Kidney (tissue), 14 donors: ENCODE data around the gene GATC. TPM values are rescaled to one million over a fixed set of nuclear protein-coding genes. Genes with fewer than 3 reads are reported as not detected.

Experiments used
- DNase-seq, 5 donors: peaks; one replicate each; pipeline ENCODE4 v3.0.0-alpha.2; 2013 to 2020
- FAIRE-seq: peaks from 2 replicates; lab custom pipeline; 2012; peaks lifted over from hg19 to GRCh38; lab: Jason Lieb, UNC
- H3K27ac ChIP-seq, 2 donors: one replicate each; pipeline ENCODE4 v1.7.0; 2013; ENCODE audit warnings: low read depth in 2 of 2, low read length in 2 of 2, inconsistent platforms in 1 of 2
- H3K27me3 ChIP-seq: one replicate; pipeline ENCODE4 v1.7.1; 2013; ENCODE audit warnings: low read length, inconsistent platforms; ENCODE audit not compliant: control insufficient read depth, insufficient read depth
- H3K36me3 ChIP-seq, 3 donors: one replicate each; pipeline versions ENCODE4 v1.7.0 to v1.7.1; 2013; ENCODE audit warnings: low read length in 3 of 3, control low read depth in 1 of 3, inconsistent platforms in 1 of 3; ENCODE audit not compliant: insufficient read depth in 3 of 3, control insufficient read depth in 2 of 3
- H3K4me1 ChIP-seq, 3 donors: one replicate each; pipeline versions ENCODE4 v1.7.0 to v1.7.1; 2013; ENCODE audit warnings: low read length in 3 of 3, inconsistent platforms in 1 of 3, low read depth in 1 of 3; ENCODE audit not compliant: control insufficient read depth in 2 of 3, insufficient read depth in 2 of 3
- H3K4me3 ChIP-seq, 3 donors: one replicate each; pipeline versions ENCODE4 v1.7.0 to v1.8.1; 2013; ENCODE audit warnings: low read length in 3 of 3, control low read depth in 1 of 3, inconsistent platforms in 1 of 3
- H3K9ac ChIP-seq, 3 donors: one replicate each; pipeline versions ENCODE4 v1.7.0 to v1.7.1; 2013; ENCODE audit warnings: low read length in 3 of 3, control low read depth in 1 of 3, inconsistent platforms in 1 of 3
- H3K9me3 ChIP-seq, 3 donors: one replicate each; pipeline versions ENCODE4 v1.7.0 to v1.7.1; 2013; ENCODE audit warnings: low read length in 3 of 3, control low read depth in 1 of 3, inconsistent platforms in 1 of 3; ENCODE audit not compliant: control insufficient read depth in 2 of 3, insufficient read depth in 1 of 3
- intact Hi-C: fragments of 100-400 bp; cut with DNase I; formaldehyde crosslinking; loops from one replicate; pipeline ENCODE4 v1.11.1; 2022
- polyA plus RNA-seq: library from polyadenylated mRNA; stranded (reverse); fragments of 350-450 nt; fragmentation: Illumina TruSeq; extraction: RNeasy Lipid Tissue Mini Kit (QIAGEN cat#74804); gene quantifications from one replicate; pipeline ENCODE4 v1.2.3, GENCODE V29; 2014; ENCODE audit warnings: low read depth, low replicate concordance; ENCODE audit not compliant: insufficient read depth
- total RNA-seq: library from RNA; stranded (reverse); fragmentation: NEBNext Ultra II Directional; extraction: Animal tissue kit (Norgen Biotek cat#: 25700); gene quantifications from one replicate; pipeline ENCODE4 v1.2.1, GENCODE V29; 2021
- TF ChIP-seq, protein P1 (sequence below): IDR thresholded peaks from 3 replicates; pipeline ENCODE4 v1.5.1; 2012; ENCODE audit warnings: mild to moderate bottlenecking, moderate library complexity, borderline replicate concordance; ENCODE audit not compliant: insufficient read depth; ENCODE audit errors: extremely low read depth
- donor health status: control.
- donor health status: control.
- donor health status: control.
- donor health status: control.
- donor health status: control.
- donor health status: DM: yes; HTN: yes; CAD: no.
- donor health status: Normal renal cell carcinoma (clear cell type).

The GATC gene
- total and polyA plus RNA-seq, 2 donors from 2014 or later: 13.7 to 39.4 TPM

DNA sequence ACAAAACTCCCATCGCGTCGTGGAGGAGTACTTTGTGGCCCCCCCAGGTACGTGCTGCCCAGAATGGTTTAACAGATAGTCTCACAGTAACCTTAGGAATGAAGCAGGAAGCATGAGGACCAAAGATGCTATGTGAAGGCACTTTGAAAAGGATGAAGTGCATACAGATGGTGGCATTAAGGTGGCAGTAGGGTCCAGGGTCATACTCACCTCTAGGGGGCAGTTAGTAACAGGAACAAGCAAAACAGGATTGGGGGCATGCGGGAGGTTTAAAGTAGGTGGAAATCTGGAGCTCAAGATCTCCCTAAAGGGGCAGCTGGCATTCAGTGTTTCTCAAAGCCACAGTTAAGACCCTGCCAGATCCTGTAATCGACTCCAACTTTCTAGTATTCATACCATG is 10.9 kb downstream of the GATC start:
- Histone ChIP-seq H3K27me3 (no peaks in the 10 kb centered on the region), H3K4me1 (no peaks in the 10 kb centered on the region), H3K4me3 (no peak overlapping the region), H3K9me3 (no peaks in the 10 kb centered on the region), H3K36me3 (peaks cover 12 to 35% (median 33%) of the 10 kb centered on the region in 3 donors), H3K9ac (no peak overlapping the region), H3K27ac (no peak overlapping the region)
- DNase-seq (no peak), FAIRE-seq (no peak)
- TF ChIP-seq, protein P1, sequence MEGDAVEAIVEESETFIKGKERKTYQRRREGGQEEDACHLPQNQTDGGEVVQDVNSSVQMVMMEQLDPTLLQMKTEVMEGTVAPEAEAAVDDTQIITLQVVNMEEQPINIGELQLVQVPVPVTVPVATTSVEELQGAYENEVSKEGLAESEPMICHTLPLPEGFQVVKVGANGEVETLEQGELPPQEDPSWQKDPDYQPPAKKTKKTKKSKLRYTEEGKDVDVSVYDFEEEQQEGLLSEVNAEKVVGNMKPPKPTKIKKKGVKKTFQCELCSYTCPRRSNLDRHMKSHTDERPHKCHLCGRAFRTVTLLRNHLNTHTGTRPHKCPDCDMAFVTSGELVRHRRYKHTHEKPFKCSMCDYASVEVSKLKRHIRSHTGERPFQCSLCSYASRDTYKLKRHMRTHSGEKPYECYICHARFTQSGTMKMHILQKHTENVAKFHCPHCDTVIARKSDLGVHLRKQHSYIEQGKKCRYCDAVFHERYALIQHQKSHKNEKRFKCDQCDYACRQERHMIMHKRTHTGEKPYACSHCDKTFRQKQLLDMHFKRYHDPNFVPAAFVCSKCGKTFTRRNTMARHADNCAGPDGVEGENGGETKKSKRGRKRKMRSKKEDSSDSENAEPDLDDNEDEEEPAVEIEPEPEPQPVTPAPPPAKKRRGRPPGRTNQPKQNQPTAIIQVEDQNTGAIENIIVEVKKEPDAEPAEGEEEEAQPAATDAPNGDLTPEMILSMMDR: no peak
- intact Hi-C loops: no loop called here

DNA sequence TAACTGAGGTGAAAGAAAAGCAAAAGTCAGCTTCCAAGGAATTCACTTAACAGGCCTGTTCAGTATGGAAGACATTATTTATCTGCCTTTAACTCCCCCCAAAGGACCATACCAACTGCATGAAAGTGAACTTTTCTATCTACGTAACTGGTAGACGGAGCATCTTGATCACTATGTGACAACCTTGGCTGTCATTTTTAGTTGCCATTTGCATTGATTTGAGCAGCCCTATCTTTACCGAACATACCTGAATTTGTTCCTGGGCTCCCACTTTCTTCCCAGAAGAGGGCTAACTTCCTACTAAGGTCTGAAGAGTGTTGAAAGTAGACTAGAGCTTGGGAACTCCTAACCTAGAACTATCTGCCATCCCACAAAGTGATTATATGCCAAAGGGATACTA is 13.9 kb downstream of the GATC start:
- DNase-seq: no peak
- intact Hi-C loops: no loop called here
- Histone ChIP-seq H3K4me1 (no peaks in the 10 kb centered on the region), H3K9ac (no peak overlapping the region), H3K4me3 (no peak overlapping the region), H3K27me3 (no peaks in the 10 kb centered on the region), H3K36me3 (peaks cover 34 to 63% (median 54%) of the 10 kb centered on the region in 3 donors), H3K9me3 (no peaks in the 10 kb centered on the region), H3K27ac (no peak overlapping the region)
- FAIRE-seq: no peak
- TF ChIP-seq, protein P1: no peak

DNA sequence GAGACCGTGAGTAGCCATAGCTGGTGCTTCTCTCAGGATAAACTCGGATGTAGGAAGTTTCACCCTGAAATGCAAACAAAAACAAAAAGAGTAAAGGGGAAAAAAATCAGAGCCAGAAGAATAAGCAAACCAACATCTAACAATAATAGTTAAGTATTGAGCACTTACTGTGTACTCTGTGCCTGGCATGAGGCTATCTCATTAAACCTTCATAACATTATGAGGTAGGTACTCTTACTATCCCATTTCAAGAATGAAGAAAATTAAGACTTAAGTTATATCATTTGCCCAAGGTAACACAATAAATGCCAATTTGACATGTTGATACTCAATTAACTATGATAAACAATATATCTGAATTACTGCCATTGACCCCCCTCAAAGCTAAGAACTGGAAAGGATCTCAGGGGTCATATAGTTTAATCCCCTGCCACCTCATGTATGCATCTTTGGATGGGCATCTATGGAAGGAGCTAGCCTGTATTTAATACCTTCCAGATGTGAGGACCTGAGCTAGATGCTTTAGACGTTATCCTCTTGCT is 15.9 kb downstream of the GATC start:
- Histone ChIP-seq H3K4me3 (no peak overlapping the region), H3K27ac (no peak overlapping the region), H3K9me3 (no peaks in the 10 kb centered on the region), H3K4me1 (no peaks in the 10 kb centered on the region), H3K36me3 (peaks cover 37 to 49% (median 46%) of the 10 kb centered on the region in 3 donors), H3K27me3 (no peaks in the 10 kb centered on the region), H3K9ac (no peak overlapping the region)
- no peak for DNase-seq
- intact Hi-C loops: no loop called here
- TF ChIP-seq, protein P1: no peak
- no peak for FAIRE-seq

DNA sequence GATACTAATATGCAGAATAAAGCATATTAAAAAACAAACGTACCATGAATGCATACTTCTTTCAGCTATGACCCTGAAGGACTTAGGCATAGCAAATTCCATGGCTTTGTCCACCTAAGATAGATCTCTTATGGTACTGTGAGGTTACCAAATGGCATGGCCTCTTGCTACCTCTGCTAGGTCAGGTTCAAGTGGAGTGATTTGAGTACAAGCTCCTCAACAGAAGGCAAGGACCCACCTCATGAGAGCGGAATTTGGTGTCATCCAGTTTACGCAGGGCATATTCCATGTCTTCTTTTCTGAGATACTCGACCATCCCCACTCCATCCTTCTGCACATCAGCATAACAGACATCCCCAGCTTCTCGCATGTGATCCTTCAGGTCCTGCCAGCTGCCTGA is 17.5 kb downstream of the GATC start:
- H3K27me3 ChIP-seq: no peaks in the 10 kb centered on the region
- TF ChIP-seq, protein P1: no peak
- DNase-seq (no peak), FAIRE-seq (no peak)
- H3K27ac ChIP-seq: no peak overlapping the region
- no peak overlapping the region for H3K4me3 ChIP-seq
- intact Hi-C loops: no loop called here
- H3K9ac ChIP-seq: no peak overlapping the region
- H3K9me3 ChIP-seq: no peaks in the 10 kb centered on the region
- H3K36me3 ChIP-seq: peaks cover 36 to 46% (median 45%) of the 10 kb centered on the region in 3 donors
- peaks cover 0 to 5% (median 0%) of the 10 kb centered on the region in 3 donors for H3K4me1 ChIP-seq
